Choroid plexus epithelial cell (primary cell): ENCODE measurements around the gene IFT88.
A peak's percentile ranks its signal among the peaks of the same experiment; 100 is the strongest.

ENCODE experiments used
- DNase-seq: peaks from one replicate; pipeline ENCODE4 v3.0.0-alpha.2; 2010; ENCODE audit warnings: low read depth
- H3K4me3 ChIP-seq: 2 replicates; pipeline ENCODE4 v1.5.1; 2011; ENCODE audit warnings: low read depth, mild to moderate bottlenecking, control low read depth, low read length, moderate library complexity
- CTCF ChIP-seq: conservative IDR thresholded peaks from 2 replicates; pipeline ENCODE4 v1.5.1; 2011; ENCODE audit warnings: low read depth, mild to moderate bottlenecking, control low read depth, inconsistent platforms, low read length, moderate library complexity

IFT88 gene

GRCh38 chr13:20700288-20700687 is 133.3 kb downstream of the IFT88 start:
- peak; percentile 39 for DNase-seq
- TF ChIP-seq CTCF = no peak
- no peak overlapping the region for H3K4me3 ChIP-seq

GRCh38 chr13:20701461-20701860 is 134.5 kb downstream of the IFT88 start:
- DNase-seq = no peak
- H3K4me3 ChIP-seq = no peak overlapping the region
- no peak for TF ChIP-seq CTCF

- peak overlapping the region; percentile 67 for H3K4me3 ChIP-seq
- no peak for DNase-seq
- TF ChIP-seq CTCF = no peak
These were observed 135.6 kb downstream of the IFT88 start for GRCh38 chr13:20702530-20702914.

- H3K4me3 ChIP-seq = peak within 1 kb of the TSS; percentile 67
- no peak for TF ChIP-seq CTCF
- no peak for DNase-seq
These were observed 136.2 kb downstream of the IFT88 start, which contains the start of gene IL17D for GRCh38 chr13:20702915-20703779. IL17D (plus strand) TSS chr13:20703699; CDS start chr13:20704002, 303 bp downstream.

- TF ChIP-seq CTCF = peak; percentile 44
- peak overlapping the region; percentile 67 for H3K4me3 ChIP-seq
- peak; percentile 84 for DNase-seq
These were observed 137.0 kb downstream of the IFT88 start for GRCh38 chr13:20703780-20704458.

- no peak for TF ChIP-seq CTCF
- H3K4me3 ChIP-seq = peak overlapping the region; percentile 67
- DNase-seq = no peak
These were observed 137.6 kb downstream of the IFT88 start for GRCh38 chr13:20704459-20705069.
